Erythroblast (primary cell): ENCODE measurements around the gene FIGNL1.

Experiments used
- GATA1 ChIP-seq: IDR thresholded peaks from 2 replicates; pipeline ENCODE4 v1.6.1; 2011; ENCODE audit warnings: low read depth, mild to moderate bottlenecking, control low read depth, low read length, moderate library complexity
- POLR2A ChIP-seq: IDR thresholded peaks from 2 replicates; pipeline ENCODE4 v1.6.1; 2011; ENCODE audit warnings: mild to moderate bottlenecking, low read length

DNA sequence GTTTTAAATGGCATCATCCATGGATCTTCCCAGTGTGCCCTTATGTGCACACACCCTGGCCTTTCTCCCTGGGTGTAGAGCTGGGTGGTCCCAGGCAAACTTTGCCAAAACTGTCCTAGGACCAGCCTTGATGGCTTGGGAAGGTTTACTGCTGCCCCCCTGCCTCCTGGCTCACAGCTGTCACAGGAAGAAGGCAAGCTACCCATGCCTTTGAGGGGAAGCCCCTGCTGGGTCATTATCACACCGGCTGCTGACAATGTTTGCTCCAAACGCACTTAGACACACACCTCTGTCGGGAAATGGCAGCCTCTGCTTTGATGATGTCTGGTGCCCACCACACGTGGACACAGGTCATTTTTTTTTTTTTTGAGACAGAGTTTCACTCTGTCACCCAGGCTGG, 25.2 kb upstream of the FIGNL1 start:
- TF ChIP-seq POLR2A: no peak
- TF ChIP-seq GATA1: no peak
